A549 treated with RU486 at 1 μM for 4 hours (cell line): ENCODE measurements around the gene P2RX1. TPM values are rescaled to one million over a fixed set of nuclear protein-coding genes. Genes with fewer than 3 reads are reported as not detected.

ENCODE experiments used
- total RNA-seq: library from RNA; stranded (reverse); fragments of 200-300 nt; extraction: Qiagen RNA extraction; gene quantifications from 5 replicates; pipeline ENCODE4 v1.2.3, GENCODE V29; 2022; ENCODE audit warnings: low read depth

Gene P2RX1
- total RNA-seq: 0.07 TPM in 1 of 5 replicates, not detected in the others

GRCh38 chr17:3915995-3916696, at the start of gene P2RX1:
TSS of gene P2RX1 (minus strand) at chr17:3916465. CDS start at chr17:3916225, 240 bp downstream.

GRCh38 chr17:3964203-3965117, 48.2 kb upstream of the P2RX1 start, which contains the start of gene ATP2A3:
TSS of gene ATP2A3 (minus strand) at chr17:3964437. CDS start at chr17:3964291, 146 bp downstream.

GRCh38 chr17:3893003-3893719, 23.1 kb downstream of the P2RX1 start, which contains the start of gene CAMKK1:
TSS of gene CAMKK1 (minus strand) at chr17:3893053. CDS start at chr17:3885687, 7,366 bp downstream.

Other genes starting within 250 kb of the P2RX1 start
- gene TAX1BP3, start 247.9 kb downstream of the P2RX1 start, total RNA-seq: 272 to 346 TPM (median 308 TPM) in 5 replicates
- 113 to 164 TPM (median 164 TPM) in 5 replicates for gene EMC6, start 247.7 kb downstream of the P2RX1 start, total RNA-seq
- 15.2 to 23.3 TPM (median 21.4 TPM) in 5 replicates for gene P2RX5, start 220.3 kb downstream of the P2RX1 start, total RNA-seq
- 13.7 to 16.9 TPM (median 13.9 TPM) in 5 replicates for gene HASPIN, start 192.6 kb downstream of the P2RX1 start, total RNA-seq
- 94.5 to 108 TPM (median 99.9 TPM) in 5 replicates for gene ITGAE, start 115.3 kb downstream of the P2RX1 start, total RNA-seq
- 30.5 to 35.2 TPM (median 31.0 TPM) in 5 replicates for gene NCBP3, start 70.2 kb downstream of the P2RX1 start, total RNA-seq
- gene CAMKK1, start 23.4 kb downstream of the P2RX1 start, total RNA-seq: 14.3 to 15.7 TPM (median 15.3 TPM) in 5 replicates
- 2.9 to 5.2 TPM (median 4.2 TPM) in 5 replicates for gene ATP2A3, start 48.0 kb upstream of the P2RX1 start, total RNA-seq
- gene ZZEF1, start 226.6 kb upstream of the P2RX1 start, total RNA-seq: 10.7 to 14.0 TPM (median 13.1 TPM) in 5 replicates
- gene CYB5D2, start 226.7 kb upstream of the P2RX1 start, total RNA-seq: 14.7 to 19.4 TPM (median 17.2 TPM) in 5 replicates